ENCODE results near the gene SPN.
"Not testable (repeated sequence)": the region's sequence is repeated elsewhere in the genome, so short reads cannot be mapped to it uniquely, and the experiment has no call there.

Gene SPN

GRCh38 chr16:29678691-29679267 lies 15.7 kb downstream of the SPN start, which contains the start of gene QPRT:
Gene QPRT (plus strand): TSS chr16:29679180. CDS start chr16:29679198, 18 bp downstream.
- DNase-seq = no peak

- no peak for DNase-seq
These were observed 17.1 kb downstream of the SPN start for GRCh38 chr16:29680180-29680598.

- DNase-seq = no peak
These were observed 20.6 kb downstream of the SPN start for GRCh38 chr16:29683543-29684090.

- DNase-seq = no peak
These were observed 21.6 kb downstream of the SPN start for GRCh38 chr16:29684679-29685078.

- DNase-seq = no peak
These were observed 23.8 kb downstream of the SPN start for GRCh38 chr16:29686740-29687332.

GRCh38 chr16:29687755-29688154 lies 24.7 kb downstream of the SPN start:
- DNase-seq = no peak

- DNase-seq = no peak
These were observed 25.1 kb downstream of the SPN start for GRCh38 chr16:29688172-29688571.

GRCh38 chr16:29689490-29690351 lies 26.7 kb downstream of the SPN start:
- DNase-seq = not testable (repeated sequence)

- not testable (repeated sequence) for DNase-seq
These were observed 29.6 kb downstream of the SPN start for GRCh38 chr16:29692606-29693005.

- DNase-seq = no peak
These were observed 31.5 kb downstream of the SPN start for GRCh38 chr16:29694384-29695195.

GRCh38 chr16:29695675-29696074 lies 32.6 kb downstream of the SPN start:
- DNase-seq = not testable (repeated sequence)

- no peak for DNase-seq
These were observed 33.9 kb downstream of the SPN start for GRCh38 chr16:29696881-29697331.

- DNase-seq = no peak
These were observed 34.3 kb downstream of the SPN start for GRCh38 chr16:29697391-29697790.

GRCh38 chr16:29698042-29698441 lies 35.0 kb downstream of the SPN start:
- DNase-seq = no peak

- DNase-seq = no peak
These were observed 35.7 kb downstream of the SPN start for GRCh38 chr16:29698484-29699323.

- no peak for DNase-seq
These were observed 36.5 kb downstream of the SPN start for GRCh38 chr16:29699324-29700219.

- peak; percentile 54 to 81 (median 72) for DNase-seq
These were observed 37.4 kb downstream of the SPN start for GRCh38 chr16:29700253-29700987.

GRCh38 chr16:29701214-29701555 lies 38.1 kb downstream of the SPN start:
- no peak for DNase-seq

- peak in 2 of 5 donors; percentile 36 to 69 for DNase-seq
These were observed 39.2 kb downstream of the SPN start for GRCh38 chr16:29702269-29702668.

GRCh38 chr16:29705030-29705429 lies 42.0 kb downstream of the SPN start:
- DNase-seq = no peak
